ENCODE data around the gene SECTM1. TPM values are rescaled to one million over a fixed set of nuclear protein-coding genes. Genes with fewer than 3 reads are reported as not detected.
"Not testable (repeated sequence)": the region's sequence is repeated elsewhere in the genome, so short reads cannot be mapped to it uniquely, and the experiment has no call there.

SECTM1 gene
- total and polyA plus RNA-seq, 5 donors = 2.5 to 5.7 (median 3.2) TPM

DNA sequence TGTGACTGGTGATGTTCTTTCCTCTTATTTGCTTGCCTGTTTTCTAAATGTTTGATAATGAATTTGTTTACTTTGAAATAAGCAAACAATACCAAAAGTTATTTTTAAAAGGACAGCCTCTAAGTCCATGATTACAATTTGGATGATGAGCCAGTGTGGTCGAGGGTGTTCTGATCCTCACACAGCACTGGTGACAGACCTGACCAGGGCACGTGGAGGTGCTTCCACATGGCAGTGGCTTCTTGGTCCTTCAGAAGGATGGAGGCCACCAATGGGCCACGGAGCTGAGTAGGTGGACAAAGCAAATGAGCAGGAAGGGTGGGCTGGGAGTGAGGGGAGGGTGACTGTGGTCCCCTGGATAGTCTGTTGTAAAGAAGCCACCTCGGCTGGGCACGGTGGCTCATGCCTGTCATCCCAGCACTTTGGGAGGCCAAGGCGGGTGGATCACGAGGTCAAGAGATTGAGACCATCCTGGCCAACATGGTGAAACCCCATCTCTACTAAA is 21.3 kb upstream of the SECTM1 start:
- peak in 1 of 3 donors; percentile 25 for DNase-seq
- no peak for ATAC-seq
- no peaks in the 10 kb centered on the region for H3K27me3 ChIP-seq (ENCODE audit: control insufficient read depth, insufficient read depth)
- H3K4me3 ChIP-seq (ENCODE audit: low read length) = no peak overlapping the region
- WGBS = 86% methylated on average over 7 of the region's 7 CpGs
- intact Hi-C loops (cut with DNase I) = loop anchor here (5.0 to 10.0 kb wide), 5 partner anchors 52 to 420 kb away; partner anchors contain the start of genes HEXD (in 2 of the 4) and OGFOD3 (in 2 of the 4)
- H3K4me1 ChIP-seq (ENCODE audit: control insufficient read depth, insufficient read depth, low read length) = no peaks in the 10 kb centered on the region
- no peak overlapping the region for H3K27ac ChIP-seq (ENCODE audit: low read length)
- H3K9me3 ChIP-seq (ENCODE audit: control insufficient read depth, low read length) = no peaks in the 10 kb centered on the region

DNA sequence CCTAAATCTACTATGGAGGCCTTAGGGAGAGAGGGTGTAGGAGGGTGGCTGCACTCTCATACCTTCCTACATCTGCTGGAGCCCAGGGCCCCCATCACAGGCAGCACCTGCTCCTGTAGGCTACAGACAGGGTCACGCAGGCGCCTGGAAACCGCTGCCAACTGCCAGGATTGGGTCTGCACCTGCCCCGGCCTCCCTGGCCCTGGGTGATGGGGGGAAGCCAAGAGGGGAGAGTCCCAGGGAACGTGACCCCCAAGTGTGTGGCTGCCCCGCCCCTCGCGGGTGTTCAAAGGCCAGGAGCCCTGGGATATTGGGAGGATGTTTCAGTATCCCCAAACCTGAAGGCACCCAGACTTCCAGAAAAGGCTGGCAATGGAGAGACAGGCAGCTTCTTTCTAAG is 19.9 kb upstream of the SECTM1 start:
- intact Hi-C loops (cut with DNase I) = loop anchor here (5.0 to 10.0 kb wide), 4 partner anchors 61 to 421 kb away; partner anchors contain the start of genes HEXD (in 2 of the 4) and OGFOD3 (in 2 of the 4)
- H3K27me3 ChIP-seq (ENCODE audit: control insufficient read depth, insufficient read depth) = no peaks in the 10 kb centered on the region
- no peak overlapping the region for H3K4me3 ChIP-seq (ENCODE audit: low read length)
- peak in 1 of 3 donors; percentile 42 for DNase-seq
- no peak overlapping the region for H3K27ac ChIP-seq (ENCODE audit: low read length)
- no peak for ATAC-seq
- no peaks in the 10 kb centered on the region for H3K9me3 ChIP-seq (ENCODE audit: control insufficient read depth, low read length)
- WGBS = 91% methylated on average over 8 of the region's 8 CpGs
- H3K4me1 ChIP-seq (ENCODE audit: control insufficient read depth, insufficient read depth, low read length) = no peaks in the 10 kb centered on the region

- ATAC-seq = peak; percentile 72 to 87
- WGBS = 40% methylated on average over 26 of the region's 26 CpGs
- Histone ChIP-seq H3K9me3 (ENCODE audit: control insufficient read depth, low read length) (no peaks in the 10 kb centered on the region), H3K4me1 (ENCODE audit: control insufficient read depth, insufficient read depth, low read length) (no peaks in the 10 kb centered on the region), H3K4me3 (ENCODE audit: low read length) (no peak overlapping the region), H3K27ac (ENCODE audit: low read length) (no peak overlapping the region), H3K27me3 (ENCODE audit: control insufficient read depth, insufficient read depth) (no peaks in the 10 kb centered on the region)
- DNase-seq = peak; percentile 85 to 93 (median 86)
- intact Hi-C loops (cut with DNase I) = loop anchor here (1.0 to 10.0 kb wide), 5 partner anchors 62 to 423 kb away; partner anchors contain the start of genes HEXD (in 2 of the 4) and OGFOD3 (in 2 of the 4)
These were observed 18.3 kb upstream of the SECTM1 start for GRCh38 chr17:82351713-82352488.

GRCh38 chr17:82351254-82351712 is 17.7 kb upstream of the SECTM1 start:
- Histone ChIP-seq H3K27me3 (ENCODE audit: control insufficient read depth, insufficient read depth) (no peaks in the 10 kb centered on the region), H3K9me3 (ENCODE audit: control insufficient read depth, low read length) (no peaks in the 10 kb centered on the region)
- WGBS = 62% methylated on average over 21 of the region's 21 CpGs

DNA sequence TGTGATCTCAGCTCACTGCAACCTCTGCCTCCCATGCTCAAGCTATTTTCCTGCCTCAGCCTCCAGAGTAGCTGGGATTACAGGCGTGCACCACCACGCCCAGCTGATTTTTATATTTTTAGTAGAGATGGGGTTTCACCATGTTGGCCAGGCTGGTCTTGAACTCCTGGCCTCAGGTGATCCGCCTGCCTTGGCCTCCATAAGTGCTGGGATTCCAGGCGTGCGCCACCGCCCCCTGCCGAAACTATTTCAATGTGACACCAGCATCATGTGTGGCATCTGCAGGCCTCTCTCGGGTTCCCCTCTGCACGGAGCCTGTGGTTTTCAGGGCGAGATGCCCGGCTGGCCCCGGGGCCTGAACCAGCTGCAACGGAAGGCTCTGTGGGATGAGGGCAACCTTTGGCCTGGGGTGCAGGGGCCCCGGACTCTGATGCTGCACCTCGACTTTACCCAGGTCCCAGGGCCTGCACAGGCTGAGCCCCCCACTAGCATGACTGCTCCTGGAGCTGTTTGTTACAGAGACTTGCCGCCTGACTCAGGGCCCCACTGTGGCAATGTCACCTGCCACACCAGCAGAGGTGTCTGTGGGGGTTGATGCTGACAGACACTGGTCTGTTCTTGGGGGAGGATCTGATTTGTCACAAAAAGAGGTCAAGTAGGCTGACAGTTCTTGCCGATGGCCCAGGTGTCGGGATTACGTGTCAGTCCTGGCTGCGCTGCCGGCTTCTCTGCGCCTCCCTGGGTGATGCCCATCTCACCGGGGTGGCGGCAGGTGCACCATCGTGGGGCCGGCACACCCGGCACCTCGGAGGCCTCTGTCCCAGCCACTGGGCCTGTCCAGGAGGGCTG is 16.8 kb upstream of the SECTM1 start:
- DNase-seq (no peak), ATAC-seq (no peak)
- WGBS = 86% methylated on average over 28 of the region's 28 CpGs

More at GRCh38 chr17:82351254-82351712, 17.7 kb upstream of the SECTM1 start:
- no peak for DNase-seq
- no peak overlapping the region for H3K4me3 ChIP-seq (ENCODE audit: low read length)
- intact Hi-C loops (cut with DNase I) = loop anchor here (1.0 to 10.0 kb wide), 5 partner anchors 63 to 424 kb away; partner anchors contain the start of genes HEXD (in 2 of the 4) and OGFOD3 (in 2 of the 4)
- no peak overlapping the region for H3K27ac ChIP-seq (ENCODE audit: low read length)
- peak; percentile 4 to 14 for ATAC-seq
- no peaks in the 10 kb centered on the region for H3K4me1 ChIP-seq (ENCODE audit: control insufficient read depth, insufficient read depth, low read length)

GRCh38 chr17:82349287-82349701 is 15.7 kb upstream of the SECTM1 start:
- no peak overlapping the region for H3K4me3 ChIP-seq (ENCODE audit: low read length)
- intact Hi-C loops (cut with DNase I) = no loop called here
- no peaks in the 10 kb centered on the region for H3K27me3 ChIP-seq (ENCODE audit: control insufficient read depth, insufficient read depth)
- H3K9me3 ChIP-seq (ENCODE audit: control insufficient read depth, low read length) = no peaks in the 10 kb centered on the region
- no peaks in the 10 kb centered on the region for H3K4me1 ChIP-seq (ENCODE audit: control insufficient read depth, insufficient read depth, low read length)
- ATAC-seq = no peak
- no peak overlapping the region for H3K27ac ChIP-seq (ENCODE audit: low read length)
- WGBS = 35% methylated on average over 11 of the region's 11 CpGs
- peak in 1 of 3 donors; percentile 31 for DNase-seq

More for the DNA sequence above, 16.8 kb upstream of the SECTM1 start:
- Histone ChIP-seq H3K9me3 (ENCODE audit: control insufficient read depth, low read length) (no peaks in the 10 kb centered on the region), H3K27me3 (ENCODE audit: control insufficient read depth, insufficient read depth) (no peaks in the 10 kb centered on the region), H3K4me1 (ENCODE audit: control insufficient read depth, insufficient read depth, low read length) (no peaks in the 10 kb centered on the region), H3K27ac (ENCODE audit: low read length) (no peak overlapping the region), H3K4me3 (ENCODE audit: low read length) (no peak overlapping the region)
- intact Hi-C loops (cut with DNase I) = loop anchor here (1.0 to 10.0 kb wide), 5 partner anchors 64 to 424 kb away; partner anchors contain the start of genes HEXD (in 2 of the 4) and OGFOD3 (in 2 of the 4)

- intact Hi-C loops (cut with DNase I) = no loop called here
- Histone ChIP-seq H3K27ac (ENCODE audit: low read length) (no peak overlapping the region), H3K4me1 (ENCODE audit: control insufficient read depth, insufficient read depth, low read length) (no peaks in the 10 kb centered on the region), H3K4me3 (ENCODE audit: low read length) (no peak overlapping the region), H3K27me3 (ENCODE audit: control insufficient read depth, insufficient read depth) (no peaks in the 10 kb centered on the region), H3K9me3 (ENCODE audit: control insufficient read depth, low read length) (no peaks in the 10 kb centered on the region)
- ATAC-seq (no peak), DNase-seq (no peak)
- WGBS = 50% methylated on average over 11 of the region's 11 CpGs
These were observed 15.3 kb upstream of the SECTM1 start for GRCh38 chr17:82348866-82349265.

GRCh38 chr17:82348434-82348833 is 14.9 kb upstream of the SECTM1 start:
- DNase-seq = peak in 1 of 3 donors; percentile 57

DNA sequence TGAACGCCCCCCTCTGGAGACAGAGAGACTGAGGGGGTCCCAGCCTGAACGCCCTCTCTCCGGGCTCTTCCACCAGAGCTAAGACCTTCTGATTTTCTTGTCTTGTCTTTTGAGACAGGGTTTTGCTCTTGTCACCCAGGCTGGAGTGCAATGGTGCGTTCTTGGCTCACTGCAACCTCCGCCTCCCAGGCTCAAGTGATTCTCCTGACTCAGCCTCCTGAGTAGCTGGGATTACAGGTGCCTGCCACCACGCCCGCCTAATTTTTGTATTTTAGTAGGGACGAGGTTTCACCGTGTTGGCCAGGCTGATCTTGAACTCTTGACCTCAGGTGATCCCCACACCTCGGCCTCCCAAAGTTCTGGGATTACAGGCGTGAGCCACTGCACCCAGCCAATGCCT is 14.4 kb upstream of the SECTM1 start:
- intact Hi-C loops (cut with DNase I) = not testable (repeated sequence)
- 90% methylated on average over 11 of the region's 11 CpGs for WGBS

More at GRCh38 chr17:82348434-82348833, 14.9 kb upstream of the SECTM1 start:
- no peaks in the 10 kb centered on the region for H3K27me3 ChIP-seq (ENCODE audit: control insufficient read depth, insufficient read depth)
- no peaks in the 10 kb centered on the region for H3K9me3 ChIP-seq (ENCODE audit: control insufficient read depth, low read length)
- WGBS = 61% methylated on average over 9 of the region's 9 CpGs
- no peak for ATAC-seq
- H3K27ac ChIP-seq (ENCODE audit: low read length) = no peak overlapping the region
- no peaks in the 10 kb centered on the region for H3K4me1 ChIP-seq (ENCODE audit: control insufficient read depth, insufficient read depth, low read length)
- intact Hi-C loops (cut with DNase I) = no loop called here
- no peak overlapping the region for H3K4me3 ChIP-seq (ENCODE audit: low read length)

More for the DNA sequence above, 14.4 kb upstream of the SECTM1 start:
- not testable (repeated sequence) for H3K9me3 ChIP-seq (ENCODE audit: control insufficient read depth, low read length); H3K4me3 ChIP-seq (ENCODE audit: low read length); DNase-seq; H3K27ac ChIP-seq (ENCODE audit: low read length); H3K27me3 ChIP-seq (ENCODE audit: control insufficient read depth, insufficient read depth); ATAC-seq; H3K4me1 ChIP-seq (ENCODE audit: control insufficient read depth, insufficient read depth, low read length)
